Transverse colon (tissue), 4 donors: Measurements from ENCODE around the gene PKP1. TPM values are rescaled to one million over a fixed set of nuclear protein-coding genes. Genes with fewer than 3 reads are reported as not detected.

ENCODE experiments used
- DNase-seq: peaks from one replicate; pipeline ENCODE4 v3.0.0-alpha.2; 2019
- H3K27ac ChIP-seq, 4 donors: fragments of 200-600 bp; sonication (generic); 2 replicates each; pipeline ENCODE4 v1.5.1; 2016 to 2018; ENCODE audit warnings: inconsistent platforms in 4 of 4
- H3K27me3 ChIP-seq: fragments of 200-600 bp; sonication (generic); 2 replicates; pipeline ENCODE4 v1.5.1; 2017; ENCODE audit warnings: inconsistent platforms
- H3K36me3 ChIP-seq, 4 donors: fragments of 200-600 bp; sonication (generic); 2 replicates each; pipeline ENCODE4 v1.5.1; 2017 to 2019; ENCODE audit warnings: inconsistent platforms in 4 of 4
- H3K4me1 ChIP-seq, 4 donors: fragments of 200-600 bp; sonication (generic); 2 replicates each; pipeline ENCODE4 v1.5.1; 2017 to 2020; ENCODE audit warnings: inconsistent platforms in 4 of 4
- H3K4me3 ChIP-seq, 4 donors: fragments of 200-600 bp; sonication (generic); 1 replicate in 1 of 4; 2 replicates in 3 of 4; pipeline versions ENCODE4 v1.5.1 to v1.6.1; 2017 to 2019; ENCODE audit warnings: inconsistent platforms in 4 of 4
- H3K9me3 ChIP-seq, 2 donors: fragments of 200-600 bp; sonication (generic); 2 replicates each; pipeline ENCODE4 v1.5.1; 2017 to 2019; ENCODE audit warnings: inconsistent platforms in 2 of 2
- EP300 ChIP-seq: sonication (generic); formaldehyde crosslinking; IDR thresholded peaks from one replicate; pipeline ENCODE4 v1.6.1; 2017; ENCODE audit warnings: antibody characterized with exemption, low read depth
- POLR2A ChIP-seq: fragments of 450-650 bp; IDR thresholded peaks from one replicate; pipeline ENCODE4 v1.6.1; 2016; ENCODE audit warnings: antibody characterized with exemption, mild to moderate bottlenecking, moderate library complexity
- POLR2AphosphoS5 ChIP-seq, 3 donors: sonication (generic); formaldehyde crosslinking; IDR thresholded peaks; one replicate each; pipeline ENCODE4 v1.6.1; 2016; ENCODE audit warnings: antibody characterized with exemption in 3 of 3
- WGBS, 2 donors: methylation state at CpG; one replicate each; pipeline ENCODE4 v1.1.5; 2018; ENCODE audit warnings: low coverage in 1 of 2; 5-methylcytosine and 5-hydroxymethylcytosine counted together
- in situ Hi-C, 4 donors: fragments of 200-750 bp; cut with MboI; loops; one replicate each; pipeline versions ENCODE4 v1.15.0 to v1.15.1; 2017; ENCODE audit warnings: low sequenced_read_pairs in 3 of 4, low pct_ligation_motif_present in 1 of 4, low pct_unique_long_range_greater_than_20kb in 1 of 4
- intact Hi-C: fragments of 100-400 bp; cut with DNase I; formaldehyde crosslinking; loops from one replicate; pipeline ENCODE4 v1.15.1; 2023; ENCODE audit warnings: low total_unique reads
- total RNA-seq, 4 donors: library from RNA; depleted of rRNA; stranded (reverse); fragments of >200 nt; gene quantifications; one replicate each; pipeline ENCODE4 v1.1.0, GENCODE V29; 2016
- TF ChIP-seq, protein P1 (sequence below), 5 experiments: fragments of 200-600 bp in 3 of 5; fragments of 450-650 bp in 2 of 5; sonication (generic) in 3 of 5; IDR thresholded peaks; 1 replicate in 2 of 5; 2 replicates in 3 of 5; pipeline ENCODE4 v1.5.1; 2016 to 2017; ENCODE audit warnings: antibody characterized with exemption in 5 of 5, inconsistent platforms in 3 of 5, mild to moderate bottlenecking in 2 of 5, moderate library complexity in 1 of 5

PKP1 gene
- total RNA-seq, 4 donors from 2014 or later = 0.14 to 0.32 TPM; not detected in 2

DNA sequence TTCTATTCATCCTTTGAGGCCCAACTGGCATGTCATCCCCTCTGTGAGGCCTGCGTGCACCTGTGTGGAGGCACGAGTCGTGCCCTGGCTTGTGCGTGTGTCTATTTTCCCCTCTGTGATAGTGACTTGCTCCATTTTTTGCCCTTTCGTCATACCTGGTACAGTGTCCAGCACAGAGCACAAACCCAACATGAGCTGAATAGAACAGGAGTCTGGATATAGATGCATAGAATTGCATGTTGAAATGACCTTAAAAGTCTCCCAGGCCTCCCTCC lies 61.7 kb downstream of the PKP1 start:
- H3K36me3 ChIP-seq = no peaks in the 10 kb centered on the region
- no peak overlapping the region for H3K4me3 ChIP-seq
- WGBS, 2 donors = 74 to 92% methylated on average over 3 to 5 of the region's 5 CpGs
- H3K9me3 ChIP-seq = no peaks in the 10 kb centered on the region
- TF ChIP-seq EP300 = no peak
- TF ChIP-seq POLR2A = no peak
- TF ChIP-seq, protein P1, sequence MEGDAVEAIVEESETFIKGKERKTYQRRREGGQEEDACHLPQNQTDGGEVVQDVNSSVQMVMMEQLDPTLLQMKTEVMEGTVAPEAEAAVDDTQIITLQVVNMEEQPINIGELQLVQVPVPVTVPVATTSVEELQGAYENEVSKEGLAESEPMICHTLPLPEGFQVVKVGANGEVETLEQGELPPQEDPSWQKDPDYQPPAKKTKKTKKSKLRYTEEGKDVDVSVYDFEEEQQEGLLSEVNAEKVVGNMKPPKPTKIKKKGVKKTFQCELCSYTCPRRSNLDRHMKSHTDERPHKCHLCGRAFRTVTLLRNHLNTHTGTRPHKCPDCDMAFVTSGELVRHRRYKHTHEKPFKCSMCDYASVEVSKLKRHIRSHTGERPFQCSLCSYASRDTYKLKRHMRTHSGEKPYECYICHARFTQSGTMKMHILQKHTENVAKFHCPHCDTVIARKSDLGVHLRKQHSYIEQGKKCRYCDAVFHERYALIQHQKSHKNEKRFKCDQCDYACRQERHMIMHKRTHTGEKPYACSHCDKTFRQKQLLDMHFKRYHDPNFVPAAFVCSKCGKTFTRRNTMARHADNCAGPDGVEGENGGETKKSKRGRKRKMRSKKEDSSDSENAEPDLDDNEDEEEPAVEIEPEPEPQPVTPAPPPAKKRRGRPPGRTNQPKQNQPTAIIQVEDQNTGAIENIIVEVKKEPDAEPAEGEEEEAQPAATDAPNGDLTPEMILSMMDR (IDR thresholded peaks at IDR 0.05) = no peak
- no peak for TF ChIP-seq POLR2AphosphoS5 (IDR thresholded peaks at IDR 0.05)
- no peaks in the 10 kb centered on the region for H3K4me1 ChIP-seq
- H3K27ac ChIP-seq = no peak overlapping the region
- in situ Hi-C loops = no loop called here
- DNase-seq = no peak
- intact Hi-C loops = no loop called here
- peaks cover 28% of the 10 kb centered on the region for H3K27me3 ChIP-seq

DNA sequence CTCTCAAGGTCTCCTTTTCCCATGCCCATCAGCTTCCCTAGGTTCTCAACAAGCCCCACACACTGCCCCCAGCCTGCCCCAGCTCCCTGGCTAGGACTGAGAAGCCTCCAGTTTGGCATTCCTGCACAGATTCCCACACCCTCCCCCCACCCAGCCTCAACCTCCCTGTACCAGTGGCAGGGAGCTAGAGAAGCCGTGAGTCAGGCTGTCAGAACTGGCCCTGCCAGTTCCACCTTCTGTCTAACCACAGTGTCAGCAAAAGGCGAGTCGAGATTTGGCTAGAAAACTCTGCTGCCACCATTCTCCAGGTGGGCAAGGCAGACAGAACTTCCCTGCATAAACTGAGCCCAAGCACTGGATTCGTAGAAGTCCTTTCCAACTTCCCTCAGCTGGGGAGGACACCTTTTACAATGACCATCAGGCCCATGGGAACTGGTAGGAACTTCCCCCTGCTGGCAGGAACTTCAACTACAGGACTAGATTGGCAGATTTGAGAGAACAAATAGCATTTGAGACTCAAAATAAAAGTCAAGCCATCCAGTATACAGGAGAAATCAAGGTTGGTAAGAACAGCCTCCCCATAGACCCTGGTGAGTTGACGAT lies 63.1 kb downstream of the PKP1 start:
- Histone ChIP-seq H3K36me3 (no peaks in the 10 kb centered on the region), H3K4me3 (no peak overlapping the region), H3K9me3 (no peaks in the 10 kb centered on the region), H3K4me1 (no peaks in the 10 kb centered on the region), H3K27ac (no peak overlapping the region), H3K27me3 (peaks cover 24% of the 10 kb centered on the region)
- intact Hi-C loops = no loop called here
- DNase-seq = peak; percentile 47
- in situ Hi-C loops = no loop called here
- 41% methylated on average over 5 of the region's 5 CpGs; no CpG with 5 or more reads in 1 of the 2 donors for WGBS, 2 donors
- TF ChIP-seq, protein P1 (IDR thresholded peaks at IDR 0.05) = peak; percentile 35 to 69 (median 56)
- no peak for TF ChIP-seq POLR2AphosphoS5 (IDR thresholded peaks at IDR 0.05)
- TF ChIP-seq POLR2A = no peak
- TF ChIP-seq EP300 = no peak

DNA sequence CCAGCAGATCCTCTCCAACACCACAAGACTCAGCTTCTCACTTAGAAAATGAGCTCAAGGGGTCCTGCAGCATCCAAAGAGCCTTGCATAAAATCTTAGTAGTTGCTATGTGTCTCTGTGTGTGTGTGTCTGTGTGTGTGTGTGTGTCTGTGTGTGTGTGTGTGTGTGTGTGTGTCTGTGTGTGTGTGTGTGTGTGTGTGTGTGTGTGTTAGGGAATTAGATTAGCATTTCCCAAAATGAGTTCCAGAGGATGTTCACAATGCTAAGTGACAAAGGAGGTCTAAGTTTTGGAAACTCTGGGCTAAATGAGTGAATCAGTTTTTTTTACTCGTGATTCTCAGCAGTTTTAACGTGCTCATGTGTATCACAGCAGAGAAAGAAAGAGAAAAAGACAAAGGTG lies 63.7 kb downstream of the PKP1 start:
- TF ChIP-seq, protein P1 (IDR thresholded peaks at IDR 0.05) = no peak
- TF ChIP-seq POLR2A = no peak
- TF ChIP-seq EP300 = no peak
- TF ChIP-seq POLR2AphosphoS5 (IDR thresholded peaks at IDR 0.05) = no peak
- Histone ChIP-seq H3K4me3 (no peak overlapping the region), H3K9me3 (no peaks in the 10 kb centered on the region), H3K4me1 (no peaks in the 10 kb centered on the region), H3K36me3 (no peaks in the 10 kb centered on the region), H3K27ac (no peak overlapping the region), H3K27me3 (peaks cover 20% of the 10 kb centered on the region)
- in situ Hi-C loops (no loop called here), intact Hi-C loops (no loop called here)
- no peak for DNase-seq
- 18 to 21% methylated on average over 2 of the region's 2 CpGs for WGBS, 2 donors

DNA sequence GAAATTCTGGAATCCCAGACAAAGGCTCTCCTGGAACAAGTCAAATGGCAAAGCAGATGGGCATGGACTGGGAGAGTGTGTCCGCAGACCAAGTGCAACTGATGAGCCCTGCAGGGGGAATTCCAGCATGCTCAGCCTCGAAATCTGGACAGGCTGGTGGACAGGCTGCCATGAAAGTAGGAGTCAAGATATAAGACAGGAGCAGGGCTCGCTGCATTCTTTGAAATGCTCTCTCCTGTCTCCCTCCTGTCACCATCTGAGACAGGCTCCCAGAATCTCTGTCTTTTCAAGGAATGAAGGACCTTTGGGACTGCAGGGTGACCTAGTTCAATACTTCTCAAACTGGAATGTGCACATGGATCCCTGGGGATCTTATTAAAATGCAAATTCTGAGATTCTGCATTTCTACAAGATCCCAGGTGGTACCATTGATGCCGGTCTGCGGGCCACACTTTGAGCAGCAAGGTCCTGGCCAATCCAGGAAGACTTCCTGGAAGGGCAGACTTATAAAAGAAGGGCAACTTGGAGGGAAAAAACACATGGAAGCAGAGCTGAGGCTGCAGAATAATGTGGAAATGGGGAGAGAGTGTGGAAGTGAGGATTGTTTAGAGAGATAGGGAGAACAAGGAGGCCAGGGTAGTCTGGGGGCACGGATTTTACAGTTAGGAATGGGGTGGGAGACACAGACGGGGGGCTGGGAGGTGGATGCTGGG lies 64.3 kb downstream of the PKP1 start:
- intact Hi-C loops = no loop called here
- no peaks in the 10 kb centered on the region for H3K9me3 ChIP-seq
- peaks cover 14% of the 10 kb centered on the region for H3K27me3 ChIP-seq
- in situ Hi-C loops = no loop called here
- no peaks in the 10 kb centered on the region for H3K4me1 ChIP-seq
- no peak overlapping the region for H3K4me3 ChIP-seq
- H3K36me3 ChIP-seq = no peaks in the 10 kb centered on the region
- DNase-seq = no peak
- no peak overlapping the region for H3K27ac ChIP-seq
- 20 to 27% methylated on average over 1 to 7 of the region's 7 CpGs for WGBS, 2 donors
- TF ChIP-seq POLR2A (no peak), EP300 (no peak), POLR2AphosphoS5 (IDR thresholded peaks at IDR 0.05) (no peak)
- TF ChIP-seq, protein P1 (IDR thresholded peaks at IDR 0.05) = no peak
